ENCODE results near the gene STOX2.

GRCh38 chr4:184030764-184031163, 125.7 kb downstream of the STOX2 start:
- TF ChIP-seq EGR1 (IDR thresholded peaks at IDR 0.05) (no peak), ZBTB7A (IDR thresholded peaks at IDR 0.05; ENCODE audit: low read depth) (no peak), TCF12 (IDR thresholded peaks at IDR 0.05; ENCODE audit: low read depth) (no peak), EP300 (IDR thresholded peaks at IDR 0.05; ENCODE audit: borderline replicate concordance) (no peak), USF1 (IDR thresholded peaks at IDR 0.05) (no peak), TAF1 (IDR thresholded peaks at IDR 0.05; ENCODE audit: low read depth) (no peak), YY1 (IDR thresholded peaks at IDR 0.05; ENCODE audit: low read depth) (no peak), TEAD4 (IDR thresholded peaks at IDR 0.05) (no peak), RAD21 (IDR thresholded peaks at IDR 0.05; ENCODE audit: low read depth) (no peak), FOXM1 (IDR thresholded peaks at IDR 0.05; ENCODE audit: borderline replicate concordance, low read depth) (no peak), CREB1 (IDR thresholded peaks at IDR 0.05; ENCODE audit: low read depth) (no peak), CEBPB (IDR thresholded peaks at IDR 0.05) (no peak)
- TF ChIP-seq, protein P1, sequence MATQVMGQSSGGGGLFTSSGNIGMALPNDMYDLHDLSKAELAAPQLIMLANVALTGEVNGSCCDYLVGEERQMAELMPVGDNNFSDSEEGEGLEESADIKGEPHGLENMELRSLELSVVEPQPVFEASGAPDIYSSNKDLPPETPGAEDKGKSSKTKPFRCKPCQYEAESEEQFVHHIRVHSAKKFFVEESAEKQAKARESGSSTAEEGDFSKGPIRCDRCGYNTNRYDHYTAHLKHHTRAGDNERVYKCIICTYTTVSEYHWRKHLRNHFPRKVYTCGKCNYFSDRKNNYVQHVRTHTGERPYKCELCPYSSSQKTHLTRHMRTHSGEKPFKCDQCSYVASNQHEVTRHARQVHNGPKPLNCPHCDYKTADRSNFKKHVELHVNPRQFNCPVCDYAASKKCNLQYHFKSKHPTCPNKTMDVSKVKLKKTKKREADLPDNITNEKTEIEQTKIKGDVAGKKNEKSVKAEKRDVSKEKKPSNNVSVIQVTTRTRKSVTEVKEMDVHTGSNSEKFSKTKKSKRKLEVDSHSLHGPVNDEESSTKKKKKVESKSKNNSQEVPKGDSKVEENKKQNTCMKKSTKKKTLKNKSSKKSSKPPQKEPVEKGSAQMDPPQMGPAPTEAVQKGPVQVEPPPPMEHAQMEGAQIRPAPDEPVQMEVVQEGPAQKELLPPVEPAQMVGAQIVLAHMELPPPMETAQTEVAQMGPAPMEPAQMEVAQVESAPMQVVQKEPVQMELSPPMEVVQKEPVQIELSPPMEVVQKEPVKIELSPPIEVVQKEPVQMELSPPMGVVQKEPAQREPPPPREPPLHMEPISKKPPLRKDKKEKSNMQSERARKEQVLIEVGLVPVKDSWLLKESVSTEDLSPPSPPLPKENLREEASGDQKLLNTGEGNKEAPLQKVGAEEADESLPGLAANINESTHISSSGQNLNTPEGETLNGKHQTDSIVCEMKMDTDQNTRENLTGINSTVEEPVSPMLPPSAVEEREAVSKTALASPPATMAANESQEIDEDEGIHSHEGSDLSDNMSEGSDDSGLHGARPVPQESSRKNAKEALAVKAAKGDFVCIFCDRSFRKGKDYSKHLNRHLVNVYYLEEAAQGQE (IDR thresholded peaks at IDR 0.05; ENCODE audit: low read depth), result no peak
- TF ChIP-seq, protein P2, sequence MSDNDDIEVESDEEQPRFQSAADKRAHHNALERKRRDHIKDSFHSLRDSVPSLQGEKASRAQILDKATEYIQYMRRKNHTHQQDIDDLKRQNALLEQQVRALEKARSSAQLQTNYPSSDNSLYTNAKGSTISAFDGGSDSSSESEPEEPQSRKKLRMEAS (IDR thresholded peaks at IDR 0.05), result no peak

Measured in Ishikawa (cell line).